ENCODE results near the gene LTV1. TPM values are rescaled to one million over a fixed set of nuclear protein-coding genes. Genes with fewer than 3 reads are reported as not detected.
"Not testable (repeated sequence)": the region's sequence is repeated elsewhere in the genome, so short reads cannot be mapped to it uniquely, and the experiment has no call there.

The LTV1 gene
- total RNA-seq, 2 experiments from 2014 or later = 22.5 to 35.7 TPM

- CTCF ChIA-PET = interaction anchor here (1.2 to 1.3 kb wide), 2 partner anchors 14 to 308 kb away, joined by 3 read pairs; no protein-coding TSS in a partner anchor
- ATAC-seq (no peak), DNase-seq (no peak)
- Mint-ChIP-seq H3K27me3 (no peaks in the 10 kb centered on the region), H3K36me3 (peaks cover 2% of the 10 kb centered on the region), H3K9me3 (ENCODE audit: low read depth) (no peaks in the 10 kb centered on the region), H3K4me3 (no peak overlapping the region), H3K4me1 (no peaks in the 10 kb centered on the region), H3K27ac (no peak overlapping the region)
Measured at GRCh38 chr6:143821359-143821758, 21.8 kb upstream of the LTV1 start.

DNA sequence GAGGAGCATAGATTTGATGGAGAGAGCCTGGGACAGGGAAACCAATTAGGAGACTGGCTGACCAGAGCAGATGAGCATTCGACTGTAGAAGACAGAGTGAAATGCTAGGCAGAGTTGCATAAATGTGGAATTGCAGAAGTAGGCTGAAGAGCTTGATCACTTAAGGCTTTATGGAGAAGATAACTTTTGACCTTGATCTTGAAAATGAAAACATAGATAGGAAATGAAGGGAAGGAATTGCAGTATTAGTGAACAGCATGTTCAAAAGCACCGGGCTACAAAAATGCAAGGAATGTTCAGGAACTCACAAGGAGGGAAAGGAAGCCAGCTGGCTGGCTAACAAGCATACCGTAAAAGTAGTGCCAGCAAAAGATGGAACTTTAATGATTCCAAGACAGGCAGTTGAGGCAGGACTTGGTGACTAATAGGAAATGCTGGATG, 20.5 kb upstream of the LTV1 start:
- no peak for ATAC-seq
- Mint-ChIP-seq H3K9me3 (ENCODE audit: low read depth) (no peaks in the 10 kb centered on the region), H3K4me3 (no peak overlapping the region), H3K27ac (no peak overlapping the region), H3K27me3 (no peaks in the 10 kb centered on the region), H3K36me3 (peaks cover under 1% of the 10 kb centered on the region), H3K4me1 (no peaks in the 10 kb centered on the region)
- CTCF ChIA-PET = interaction anchor here (1.0 to 1.2 kb wide), 2 partner anchors 12 to 15 kb away, joined by 3 read pairs; no protein-coding TSS in a partner anchor
- DNase-seq = no peak

DNA sequence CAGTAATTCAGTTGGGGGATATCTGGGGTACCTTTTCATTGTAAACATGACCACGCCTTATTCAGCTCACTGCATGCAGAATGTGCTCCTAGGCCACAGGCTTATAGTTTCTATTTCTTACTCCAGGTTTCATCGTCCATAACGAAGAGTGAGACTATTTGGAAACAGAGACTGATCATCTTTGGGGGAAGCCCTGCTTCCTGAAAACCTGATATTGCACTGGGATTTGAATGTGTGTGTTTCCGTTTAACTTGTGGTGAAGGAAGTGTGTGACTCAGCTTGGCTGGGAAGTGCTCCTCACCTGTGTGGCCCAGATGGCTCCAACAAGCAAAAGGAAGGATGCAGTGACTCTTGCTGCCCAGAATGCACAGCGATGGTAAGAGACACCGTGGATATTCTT, 19.6 kb upstream of the LTV1 start:
- H3K4me1 Mint-ChIP-seq = no peaks in the 10 kb centered on the region
- no peak overlapping the region for H3K4me3 Mint-ChIP-seq
- DNase-seq (no peak), ATAC-seq (no peak)
- H3K27me3 Mint-ChIP-seq = no peaks in the 10 kb centered on the region
- no peaks in the 10 kb centered on the region for H3K36me3 Mint-ChIP-seq
- CTCF ChIA-PET = interaction anchor here (1.0 kb wide), 1 partner anchor 13 kb away, joined by 3 read pairs; no protein-coding TSS in a partner anchor
- no peak overlapping the region for H3K27ac Mint-ChIP-seq
- H3K9me3 Mint-ChIP-seq (ENCODE audit: low read depth) = no peaks in the 10 kb centered on the region

- CTCF ChIA-PET = no interaction called here
- Mint-ChIP-seq H3K4me3 (no peak overlapping the region), H3K27me3 (no peaks in the 10 kb centered on the region), H3K9me3 (ENCODE audit: low read depth) (no peaks in the 10 kb centered on the region), H3K27ac (no peak overlapping the region), H3K36me3 (no peaks in the 10 kb centered on the region), H3K4me1 (no peaks in the 10 kb centered on the region)
- ATAC-seq (no peak), DNase-seq (no peak)
Measured at GRCh38 chr6:143828572-143828971, 14.6 kb upstream of the LTV1 start.

- no peak overlapping the region for H3K27ac Mint-ChIP-seq
- no peaks in the 10 kb centered on the region for H3K36me3 Mint-ChIP-seq
- no peak for ATAC-seq
- CTCF ChIA-PET = no interaction called here
- no peaks in the 10 kb centered on the region for H3K4me1 Mint-ChIP-seq
- no peaks in the 10 kb centered on the region for H3K9me3 Mint-ChIP-seq (ENCODE audit: low read depth)
- no peak for DNase-seq
- no peak overlapping the region for H3K4me3 Mint-ChIP-seq
- H3K27me3 Mint-ChIP-seq = no peaks in the 10 kb centered on the region
Measured at GRCh38 chr6:143836150-143836549, 7.0 kb upstream of the LTV1 start.

DNA sequence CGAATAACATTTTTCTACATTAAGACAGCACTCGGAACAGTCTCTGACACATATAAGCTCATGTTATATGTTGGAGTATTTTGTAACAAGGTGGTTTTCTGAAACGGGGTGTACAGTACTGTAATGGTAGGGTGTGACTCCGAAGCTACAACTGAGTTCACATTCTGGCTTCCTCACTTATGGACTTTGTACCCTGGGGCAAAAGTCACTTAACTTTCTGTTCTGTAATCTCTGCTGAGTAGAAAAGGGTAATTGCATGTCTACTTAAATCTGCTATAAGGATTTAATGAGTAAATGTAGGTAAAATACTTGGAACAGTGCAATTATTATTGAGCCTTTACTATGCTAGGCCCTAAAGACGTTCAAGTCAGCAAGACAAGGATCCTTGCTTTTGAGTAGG, 4.7 kb upstream of the LTV1 start:
- CTCF ChIA-PET = no interaction called here
- H3K36me3 Mint-ChIP-seq = no peaks in the 10 kb centered on the region
- DNase-seq (no peak), ATAC-seq (no peak)
- H3K27me3 Mint-ChIP-seq = no peaks in the 10 kb centered on the region
- H3K4me3 Mint-ChIP-seq = no peak overlapping the region
- H3K27ac Mint-ChIP-seq = no peak overlapping the region
- no peaks in the 10 kb centered on the region for H3K9me3 Mint-ChIP-seq (ENCODE audit: low read depth)
- H3K4me1 Mint-ChIP-seq = peaks cover 4% of the 10 kb centered on the region

GRCh38 chr6:143839196-143839595, 3.9 kb upstream of the LTV1 start:
- Mint-ChIP-seq H3K27ac (no peak overlapping the region), H3K4me3 (no peak overlapping the region), H3K36me3 (peaks cover 6% of the 10 kb centered on the region), H3K27me3 (no peaks in the 10 kb centered on the region), H3K9me3 (ENCODE audit: low read depth) (no peaks in the 10 kb centered on the region), H3K4me1 (peaks cover 11% of the 10 kb centered on the region)
- no peak for ATAC-seq
- CTCF ChIA-PET = no interaction called here
- DNase-seq = no peak

- CTCF ChIA-PET = no interaction called here
- ATAC-seq (no peak), DNase-seq (no peak)
- no peak overlapping the region for H3K27ac Mint-ChIP-seq
- peaks cover 19% of the 10 kb centered on the region for H3K4me1 Mint-ChIP-seq
- H3K36me3 Mint-ChIP-seq = peaks cover 13% of the 10 kb centered on the region
- H3K4me3 Mint-ChIP-seq = no peak overlapping the region
- no peaks in the 10 kb centered on the region for H3K9me3 Mint-ChIP-seq (ENCODE audit: low read depth)
- H3K27me3 Mint-ChIP-seq = no peaks in the 10 kb centered on the region
Measured at GRCh38 chr6:143840595-143841265, 2.4 kb upstream of the LTV1 start.

- H3K27me3 Mint-ChIP-seq = no peaks in the 10 kb centered on the region
- peaks cover 28% of the 10 kb centered on the region for H3K36me3 Mint-ChIP-seq
- ATAC-seq (peak; percentile 46), DNase-seq (no peak)
- H3K4me3 Mint-ChIP-seq = peak overlapping the region; percentile 96
- H3K9me3 Mint-ChIP-seq (ENCODE audit: low read depth) = no peaks in the 10 kb centered on the region
- CTCF ChIA-PET = interaction anchor here (0.6 to 3.5 kb wide), 8 partner anchors 23 to 1367 kb away, joined by 3 to 17 read pairs (median 4); partner anchors contain the start of gene FUCA2
- H3K4me1 Mint-ChIP-seq = peaks cover 23% of the 10 kb centered on the region
- peak overlapping the region; percentile 95 for H3K27ac Mint-ChIP-seq
Measured at GRCh38 chr6:143842461-143842901, 657 bp upstream of the LTV1 start.

DNA sequence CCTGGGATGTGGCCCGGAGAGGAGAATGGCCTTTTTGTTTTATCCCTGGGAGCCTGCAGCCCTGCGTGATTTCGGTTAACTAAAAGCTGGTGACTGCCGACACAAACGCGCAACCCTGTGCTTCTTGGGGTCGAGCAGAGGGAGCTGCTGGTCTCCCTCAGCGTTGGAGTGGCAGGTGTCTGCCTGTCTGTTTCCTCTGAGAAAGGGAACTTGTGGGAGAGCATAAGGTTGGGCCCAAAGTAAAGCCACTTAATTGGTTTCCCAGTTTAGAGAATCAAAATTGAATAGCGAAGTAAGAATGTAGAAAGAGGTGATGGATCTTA, 500 bp downstream of the LTV1 start:
- Mint-ChIP-seq H3K9me3 (ENCODE audit: low read depth) (no peaks in the 10 kb centered on the region), H3K27me3 (no peaks in the 10 kb centered on the region), H3K4me1 (peaks cover 25% of the 10 kb centered on the region), H3K27ac (peak overlapping the region; percentile 95), H3K36me3 (peaks cover 36% of the 10 kb centered on the region), H3K4me3 (peak overlapping the region; percentile 96)
- DNase-seq = no peak
- ATAC-seq = no peak
- CTCF ChIA-PET = interaction anchor here (1.0 to 3.5 kb wide), 6 partner anchors 21 to 332 kb away, joined by 3 to 17 read pairs (median 4); partner anchors contain the start of gene FUCA2

- Mint-ChIP-seq H3K4me3 (peak overlapping the region; percentile 96), H3K4me1 (peaks cover 25% of the 10 kb centered on the region), H3K36me3 (peaks cover 40% of the 10 kb centered on the region), H3K9me3 (ENCODE audit: low read depth) (no peaks in the 10 kb centered on the region), H3K27ac (peak overlapping the region; percentile 95), H3K27me3 (no peaks in the 10 kb centered on the region)
- ATAC-seq (no peak), DNase-seq (no peak)
- CTCF ChIA-PET = interaction anchor here (1.5 to 3.5 kb wide), 5 partner anchors 28 to 333 kb away, joined by 4 to 17 read pairs (median 5); partner anchors contain the start of gene FUCA2
Measured at GRCh38 chr6:143844006-143844405, 868 bp downstream of the LTV1 start.

DNA sequence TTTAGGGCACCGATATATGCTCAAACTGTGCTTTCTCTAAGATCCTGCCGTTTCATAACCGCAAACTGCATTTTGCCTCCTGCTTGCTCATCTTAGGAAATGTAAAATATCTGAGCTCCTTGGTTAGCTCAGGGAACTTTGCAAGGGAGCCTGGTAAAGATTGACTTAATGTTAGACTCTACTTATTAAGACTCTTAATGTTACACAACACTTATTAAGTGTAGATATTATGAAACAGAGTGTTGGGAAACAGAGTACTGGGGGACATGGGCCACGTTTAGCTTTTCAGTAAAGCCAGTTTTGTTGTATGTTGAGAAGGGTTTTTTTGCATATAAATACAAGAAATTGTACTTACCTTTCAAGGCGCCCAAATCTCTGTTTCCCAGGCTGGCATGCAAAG, 1.9 kb downstream of the LTV1 start:
- no peaks in the 10 kb centered on the region for H3K27me3 Mint-ChIP-seq
- no peak overlapping the region for H3K4me3 Mint-ChIP-seq
- CTCF ChIA-PET = interaction anchor here (3.5 kb wide), 1 partner anchor 269 kb away, joined by 17 read pairs; no protein-coding TSS in a partner anchor
- DNase-seq = no peak
- H3K36me3 Mint-ChIP-seq = peaks cover 50% of the 10 kb centered on the region
- H3K4me1 Mint-ChIP-seq = peaks cover 25% of the 10 kb centered on the region
- H3K27ac Mint-ChIP-seq = no peak overlapping the region
- no peak for ATAC-seq
- H3K9me3 Mint-ChIP-seq (ENCODE audit: low read depth) = no peaks in the 10 kb centered on the region

GRCh38 chr6:143851706-143852105, 8.6 kb downstream of the LTV1 start:
- H3K36me3 Mint-ChIP-seq = peaks cover 93% of the 10 kb centered on the region
- ATAC-seq; H3K27me3 Mint-ChIP-seq; H3K9me3 Mint-ChIP-seq (ENCODE audit: low read depth); DNase-seq; H3K4me3 Mint-ChIP-seq; H3K27ac Mint-ChIP-seq; CTCF ChIA-PET; H3K4me1 Mint-ChIP-seq: not testable (repeated sequence)

GRCh38 chr6:143855057-143855456, 11.9 kb downstream of the LTV1 start:
- not testable (repeated sequence) for DNase-seq

More at GRCh38 chr6:143855057-143855456, 11.9 kb downstream of the LTV1 start:
- H3K27me3 Mint-ChIP-seq; H3K4me1 Mint-ChIP-seq; ATAC-seq; H3K27ac Mint-ChIP-seq; H3K9me3 Mint-ChIP-seq (ENCODE audit: low read depth); H3K4me3 Mint-ChIP-seq; CTCF ChIA-PET: not testable (repeated sequence)
- peaks cover 91% of the 10 kb centered on the region for H3K36me3 Mint-ChIP-seq
